Ishikawa (cell line): ENCODE results near the gene ZNF429.

Experiments
- CEBPB ChIP-seq: IDR thresholded peaks from 2 replicates; pipeline ENCODE4 v1.6.1; 2012
- CREB1 ChIP-seq: IDR thresholded peaks from 2 replicates; pipeline ENCODE4 v1.6.1; 2012; ENCODE audit warnings: low read depth
- EGR1 ChIP-seq: IDR thresholded peaks from 2 replicates; pipeline ENCODE4 v1.6.1; 2012
- EP300 ChIP-seq: IDR thresholded peaks from 2 replicates; pipeline ENCODE4 v1.6.1; 2012; ENCODE audit warnings: borderline replicate concordance
- FOXM1 ChIP-seq: IDR thresholded peaks from 2 replicates; pipeline ENCODE4 v1.6.1; 2012; ENCODE audit warnings: low read depth, borderline replicate concordance
- NFIC ChIP-seq: IDR thresholded peaks from 2 replicates; pipeline ENCODE4 v1.6.1; 2012
- RAD21 ChIP-seq: IDR thresholded peaks from 2 replicates; pipeline ENCODE4 v1.6.1; 2012; ENCODE audit warnings: low read depth
- REST ChIP-seq: IDR thresholded peaks from 2 replicates; pipeline ENCODE4 v1.6.1; 2012; ENCODE audit warnings: low read depth, mild to moderate bottlenecking
- TAF1 ChIP-seq: IDR thresholded peaks from 2 replicates; pipeline ENCODE4 v1.6.1; 2012; ENCODE audit warnings: low read depth, mild to moderate bottlenecking
- TCF12 ChIP-seq: IDR thresholded peaks from 2 replicates; pipeline ENCODE4 v1.6.1; 2012; ENCODE audit warnings: low read depth
- TEAD4 ChIP-seq: IDR thresholded peaks from 2 replicates; pipeline ENCODE4 v1.6.1; 2012
- USF1 ChIP-seq: IDR thresholded peaks from 2 replicates; pipeline ENCODE4 v1.6.1; 2012
- YY1 ChIP-seq: IDR thresholded peaks from 2 replicates; pipeline ENCODE4 v1.6.1; 2012; ENCODE audit warnings: low read depth
- ZBTB7A ChIP-seq: IDR thresholded peaks from 2 replicates; pipeline ENCODE4 v1.6.1; 2012; ENCODE audit warnings: low read depth
- TF ChIP-seq, protein P1 (sequence below): IDR thresholded peaks from 2 replicates; pipeline ENCODE4 v1.6.1; 2012

The ZNF429 gene

GRCh38 chr19:21484631-21485030 lies 20.8 kb upstream of the ZNF429 start:
- TF ChIP-seq EGR1 (no peak), TAF1 (no peak), FOXM1 (no peak), CREB1 (no peak), CEBPB (no peak), REST (no peak), TEAD4 (no peak), USF1 (no peak)

- TF ChIP-seq CREB1: no peak
- no peak for TF ChIP-seq EP300
- no peak for TF ChIP-seq EGR1
- no peak for TF ChIP-seq FOXM1
- TF ChIP-seq YY1: no peak
- no peak for TF ChIP-seq CEBPB
- no peak for TF ChIP-seq REST
- TF ChIP-seq TEAD4: no peak
- TF ChIP-seq ZBTB7A: no peak
- TF ChIP-seq NFIC: no peak
- no peak for TF ChIP-seq TAF1
- TF ChIP-seq, protein P1, sequence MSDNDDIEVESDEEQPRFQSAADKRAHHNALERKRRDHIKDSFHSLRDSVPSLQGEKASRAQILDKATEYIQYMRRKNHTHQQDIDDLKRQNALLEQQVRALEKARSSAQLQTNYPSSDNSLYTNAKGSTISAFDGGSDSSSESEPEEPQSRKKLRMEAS: no peak
- no peak for TF ChIP-seq TCF12
- TF ChIP-seq USF1: no peak
- TF ChIP-seq RAD21: no peak
These were observed 19.5 kb upstream of the ZNF429 start for GRCh38 chr19:21485926-21486325.

DNA sequence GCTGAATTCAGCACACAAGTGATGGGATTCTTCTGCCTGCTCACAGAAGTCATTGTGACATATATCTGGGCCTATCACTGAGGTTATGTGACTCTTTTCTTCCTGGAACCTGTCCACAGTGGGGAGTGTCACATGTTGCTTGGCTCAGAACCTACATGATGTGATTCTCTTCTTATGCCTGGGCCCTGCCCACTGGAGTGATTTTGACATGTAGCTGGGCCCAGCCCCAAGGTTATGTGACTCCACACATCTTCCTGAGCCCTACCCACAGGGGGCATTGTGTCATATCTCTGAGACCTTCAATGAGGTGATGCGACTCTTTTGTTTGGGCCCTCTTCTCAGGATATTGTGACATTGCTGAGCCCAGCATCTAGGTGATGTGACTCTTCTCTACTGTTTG lies 17.4 kb upstream of the ZNF429 start:
- TF ChIP-seq NFIC: no peak
- no peak for TF ChIP-seq REST

GRCh38 chr19:21491146-21491545 lies 14.3 kb upstream of the ZNF429 start:
- TF ChIP-seq TAF1 (no peak), EGR1 (no peak), EP300 (no peak), USF1 (no peak), TCF12 (no peak), ZBTB7A (no peak), CREB1 (no peak), TEAD4 (no peak), REST (no peak), RAD21 (no peak), CEBPB (no peak), NFIC (no peak), YY1 (no peak), FOXM1 (no peak)
- TF ChIP-seq, protein P1: no peak
